Uterus (tissue), 4 donors: ENCODE measurements around the gene TAF1. TPM values are rescaled to one million over a fixed set of nuclear protein-coding genes. Genes with fewer than 3 reads are reported as not detected.
"Not testable (repeated sequence)": the region's sequence is repeated elsewhere in the genome, so short reads cannot be mapped to it uniquely, and the experiment has no call there.

Experiments used
- DNase-seq, 2 donors: peaks; one replicate each; pipeline ENCODE4 v3.0.0-alpha.2; 2019 to 2020
- H3K27ac ChIP-seq, 2 donors: fragments of 200-600 bp; sonication (generic); 1 replicate in 1 of 2; 2 replicates in 1 of 2; pipeline ENCODE4 v1.5.1; 2016 to 2018
- H3K27me3 ChIP-seq, 2 donors: fragments of 200-600 bp; sonication (generic); one replicate each; pipeline ENCODE4 v1.5.1; 2018 to 2019; ENCODE audit warnings: control low read depth in 1 of 2
- H3K36me3 ChIP-seq, 2 donors: fragments of 200-600 bp; sonication (generic); one replicate each; pipeline ENCODE4 v1.5.1; 2019; ENCODE audit warnings: control low read depth in 1 of 2
- H3K4me1 ChIP-seq, 2 donors: fragments of 200-600 bp; sonication (generic); one replicate each; pipeline ENCODE4 v1.5.1; 2018 to 2019; ENCODE audit warnings: control low read depth in 1 of 2
- H3K4me3 ChIP-seq, 2 donors: fragments of 200-600 bp; sonication (generic); 1 replicate in 1 of 2; 2 replicates in 1 of 2; pipeline ENCODE4 v1.5.1; 2018 to 2019; ENCODE audit warnings: mild to moderate bottlenecking in 1 of 2
- H3K9me3 ChIP-seq, 2 donors: fragments of 200-600 bp; sonication (generic); one replicate each; pipeline ENCODE4 v1.5.1; 2019; ENCODE audit warnings: control low read depth in 1 of 2
- CTCF ChIP-seq, 4 experiments: fragments of 200-600 bp in 2 of 4; fragments of 450-650 bp in 2 of 4; sonication (generic) in 2 of 4; IDR thresholded peaks; one replicate each; pipeline ENCODE4 v1.5.1; 2016 to 2019; ENCODE audit warnings: antibody characterized with exemption in 4 of 4, mild to moderate bottlenecking in 2 of 4, moderate library complexity in 1 of 4
- POLR2A ChIP-seq, 2 donors: fragments of 450-650 bp; IDR thresholded peaks; one replicate each; pipeline ENCODE4 v1.6.1; 2016; ENCODE audit warnings: antibody characterized with exemption in 2 of 2, mild to moderate bottlenecking in 1 of 2, moderate library complexity in 1 of 2
- intact Hi-C: fragments of 100-400 bp; cut with DNase I; formaldehyde crosslinking; loops from one replicate; pipeline ENCODE4 v1.15.1; 2023; ENCODE audit warnings: low total_unique reads
- total RNA-seq, 4 donors: library from RNA; depleted of rRNA in 3 of 4; stranded (reverse); fragments of >200 nt in 3 of 4; gene quantifications; one replicate each; pipeline versions ENCODE4 v1.1.0 to v1.2.4, GENCODE V29; 2014 to 2023
- donor health status: DM: yes; HTN: yes; CAD: no.

Gene TAF1
- total RNA-seq, 4 donors from 2014 or later: 66.5 to 171 (median 102) TPM

GRCh38 chrX:71378732-71379131, 12.6 kb downstream of the TAF1 start:
- no peak for DNase-seq
- Histone ChIP-seq H3K4me3 (no peak overlapping the region), H3K9me3 (no peaks in the 10 kb centered on the region), H3K27me3 (no peaks in the 10 kb centered on the region), H3K27ac (no peak overlapping the region), H3K4me1 (no peaks in the 10 kb centered on the region), H3K36me3 (no peaks in the 10 kb centered on the region)
- intact Hi-C loops: no loop called here
- no peak for TF ChIP-seq POLR2A (IDR thresholded peaks at IDR 0.05)
- TF ChIP-seq CTCF (IDR thresholded peaks at IDR 0.05): no peak

GRCh38 chrX:71391725-71392124, 25.6 kb downstream of the TAF1 start:
- H3K4me1 ChIP-seq, H3K36me3 ChIP-seq, intact Hi-C loops, H3K4me3 ChIP-seq, H3K9me3 ChIP-seq, H3K27ac ChIP-seq, H3K27me3 ChIP-seq, DNase-seq: not testable (repeated sequence)

- no peaks in the 10 kb centered on the region for H3K4me1 ChIP-seq
- DNase-seq: no peak
- H3K27ac ChIP-seq: no peak overlapping the region
- no peak overlapping the region for H3K4me3 ChIP-seq
- H3K36me3 ChIP-seq: no peaks in the 10 kb centered on the region
- H3K9me3 ChIP-seq: no peaks in the 10 kb centered on the region
- TF ChIP-seq CTCF (IDR thresholded peaks at IDR 0.05): no peak
- no peak for TF ChIP-seq POLR2A (IDR thresholded peaks at IDR 0.05)
- intact Hi-C loops: no loop called here
- H3K27me3 ChIP-seq: no peaks in the 10 kb centered on the region
Measured at GRCh38 chrX:71393919-71394318, 27.8 kb downstream of the TAF1 start.

GRCh38 chrX:71396576-71396975, 30.4 kb downstream of the TAF1 start:
- H3K27me3 ChIP-seq: no peaks in the 10 kb centered on the region
- no peak overlapping the region for H3K27ac ChIP-seq
- no peak overlapping the region for H3K4me3 ChIP-seq
- intact Hi-C loops: no loop called here
- H3K36me3 ChIP-seq: no peaks in the 10 kb centered on the region
- H3K9me3 ChIP-seq: no peaks in the 10 kb centered on the region
- DNase-seq: no peak
- TF ChIP-seq CTCF (IDR thresholded peaks at IDR 0.05) (no peak), POLR2A (IDR thresholded peaks at IDR 0.05) (no peak)
- no peaks in the 10 kb centered on the region for H3K4me1 ChIP-seq

- TF ChIP-seq CTCF (IDR thresholded peaks at IDR 0.05): no peak
- no peak for TF ChIP-seq POLR2A (IDR thresholded peaks at IDR 0.05)
- Histone ChIP-seq H3K27ac (no peak overlapping the region), H3K36me3 (no peaks in the 10 kb centered on the region), H3K4me1 (no peaks in the 10 kb centered on the region), H3K27me3 (no peaks in the 10 kb centered on the region), H3K4me3 (no peak overlapping the region), H3K9me3 (no peaks in the 10 kb centered on the region)
- no peak for DNase-seq
- intact Hi-C loops: no loop called here
Measured at GRCh38 chrX:71400710-71401109, 34.6 kb downstream of the TAF1 start.

- DNase-seq, intact Hi-C loops, H3K27ac ChIP-seq, H3K4me3 ChIP-seq, H3K27me3 ChIP-seq, H3K36me3 ChIP-seq, H3K9me3 ChIP-seq, H3K4me1 ChIP-seq: not testable (repeated sequence)
Measured at GRCh38 chrX:71416260-71416659, 50.1 kb downstream of the TAF1 start.
